Loucy (cell line): ENCODE measurements around the gene ERF.

Experiments
- CTCF ChIP-seq: fragments of 200-600 bp; sonication (generic); conservative IDR thresholded peaks from 2 replicates; pipeline ENCODE4 v1.5.1; 2014; ENCODE audit warnings: mild to moderate bottlenecking, antibody characterized with exemption, low read length
- EZH2phosphoT487 ChIP-seq: fragments of 200-600 bp; IDR thresholded peaks from 2 replicates; pipeline ENCODE4 v1.6.1; 2018; ENCODE audit warnings: antibody characterized with exemption, mild to moderate bottlenecking, moderate library complexity, borderline replicate concordance

DNA sequence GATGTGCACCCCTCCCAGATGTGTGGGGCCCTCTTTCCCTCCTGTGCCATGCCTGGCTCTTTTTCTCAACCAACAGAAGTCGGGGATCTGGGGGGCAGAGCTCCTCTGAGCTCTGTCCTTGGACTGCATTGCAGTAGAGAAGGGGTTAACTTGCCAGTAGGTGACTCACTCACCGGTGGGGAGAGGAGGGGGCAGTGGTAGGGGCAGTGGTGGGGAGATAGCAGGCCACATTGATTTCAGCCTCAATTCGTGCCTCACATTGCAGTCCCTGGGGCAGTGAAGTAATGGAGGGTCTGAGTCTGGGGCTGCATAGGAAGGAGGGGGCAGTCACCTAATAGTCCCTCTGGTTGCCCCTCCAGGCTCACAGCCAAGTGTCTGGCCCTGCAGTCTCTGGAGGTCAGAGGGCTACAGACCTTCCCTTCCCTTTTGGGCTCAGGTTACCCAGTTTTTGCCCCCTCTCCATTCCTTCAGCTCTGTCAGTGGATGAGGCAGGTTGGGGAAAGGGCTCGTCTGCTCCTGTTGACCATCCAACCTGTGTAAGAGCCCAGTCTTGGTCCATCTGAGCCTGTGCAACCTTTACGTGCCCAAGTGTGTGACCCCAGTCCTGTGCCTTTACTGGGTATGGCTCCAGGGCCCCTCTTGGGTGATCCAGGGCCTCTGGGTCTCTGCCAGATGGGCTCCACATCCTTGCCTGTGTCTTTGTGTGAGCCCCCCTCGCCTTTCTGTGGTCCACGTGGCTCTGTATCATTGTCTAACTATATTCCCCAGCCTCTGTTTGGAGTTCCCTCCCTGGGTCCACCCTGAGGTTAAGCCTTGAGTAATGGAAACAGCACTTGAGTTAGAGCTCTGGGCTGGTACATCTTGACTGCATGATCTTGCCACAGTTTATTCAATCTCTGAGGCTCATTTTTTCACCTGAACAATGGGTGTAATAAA lies 27.2 kb upstream of the ERF start:
- TF ChIP-seq CTCF: no peak
- no peak for TF ChIP-seq EZH2phosphoT487
